HepG2 (cell line): ENCODE measurements around the gene TADA2A. TPM values are rescaled to one million over a fixed set of nuclear protein-coding genes. Genes with fewer than 3 reads are reported as not detected.
A peak's percentile ranks its signal among the peaks of the same experiment; 100 is the strongest.

Experiments
- GTF3A ChIP-seq: sonication (generic); formaldehyde crosslinking; conservative IDR thresholded peaks from 2 replicates; pipeline ENCODE4 v1.4.0; 2020; ENCODE audit warnings: mild to moderate bottlenecking, missing genetic modification reagents
- HOXA9 ChIP-seq: sonication (generic); formaldehyde crosslinking; IDR thresholded peaks from 2 replicates; pipeline ENCODE4 v1.8.1; 2022; ENCODE audit warnings: missing genetic modification reagents, mild to moderate bottlenecking, moderate library complexity, borderline replicate concordance
- IRX3 ChIP-seq: sonication (generic); formaldehyde crosslinking; IDR thresholded peaks from 2 replicates; pipeline ENCODE4 v1.8.1; 2023; ENCODE audit warnings: mild to moderate bottlenecking, low read depth, missing genetic modification reagents, borderline replicate concordance
- ISL2 ChIP-seq: sonication (generic); formaldehyde crosslinking; IDR thresholded peaks from 2 replicates; pipeline ENCODE4 v1.5.0; 2020; ENCODE audit warnings: missing genetic modification reagents
- ISX ChIP-seq: sonication (generic); formaldehyde crosslinking; conservative IDR thresholded peaks from 2 replicates; pipeline ENCODE4 v1.5.0; 2020; ENCODE audit warnings: missing genetic modification reagents
- MAFF ChIP-seq: IDR thresholded peaks from 2 replicates; pipeline ENCODE4 v1.6.1; 2011; ENCODE audit warnings: low read depth, low read length, improper control_type of control experiment
- MAFK ChIP-seq, 2 experiments: IDR thresholded peaks in 1 of 2; conservative IDR thresholded peaks in 1 of 2; 2 replicates each; pipeline ENCODE4 v1.6.1; 2011; ENCODE audit warnings: improper control_type of control experiment in 2 of 2, low read length in 2 of 2
- MIER2 ChIP-seq: IDR thresholded peaks from 2 replicates; pipeline ENCODE4 v1.6.1; 2016; ENCODE audit warnings: missing biosample characterization, missing genetic modification reagents
- MTA1 ChIP-seq: sonication (generic); formaldehyde crosslinking; IDR thresholded peaks from 2 replicates; pipeline ENCODE4 v1.4.0; 2020; ENCODE audit warnings: missing genetic modification reagents, mild to moderate bottlenecking, borderline replicate concordance
- SMAD9 ChIP-seq: sonication (generic); formaldehyde crosslinking; IDR thresholded peaks from 2 replicates; pipeline ENCODE4 v1.5.1; 2020; ENCODE audit warnings: mild to moderate bottlenecking, missing genetic modification reagents
- SRY ChIP-seq: sonication (generic); formaldehyde crosslinking; IDR thresholded peaks from 2 replicates; pipeline ENCODE4 v1.8.0; 2022; ENCODE audit warnings: mild to moderate bottlenecking, missing genetic modification reagents
- TGIF2 ChIP-seq: IDR thresholded peaks from 2 replicates; pipeline ENCODE4 v1.6.1; 2016; ENCODE audit warnings: control low read depth, missing compliant biosample characterization
- ZNF30 ChIP-seq: sonication (generic); formaldehyde crosslinking; IDR thresholded peaks from 2 replicates; pipeline ENCODE4 v1.5.0; 2020; ENCODE audit warnings: mild to moderate bottlenecking, missing genetic modification reagents
- ZNF331 ChIP-seq: sonication (generic); formaldehyde crosslinking; IDR thresholded peaks from 2 replicates; pipeline ENCODE4 v1.4.0; 2020; ENCODE audit warnings: missing genetic modification reagents
- ZNF510 ChIP-seq: sonication (generic); formaldehyde crosslinking; IDR thresholded peaks from 2 replicates; pipeline ENCODE4 v1.4.0; 2020; ENCODE audit warnings: low read depth, mild to moderate bottlenecking, missing genetic modification reagents
- ZNF652 ChIP-seq: IDR thresholded peaks from 2 replicates; pipeline ENCODE4 v1.6.1; 2016; ENCODE audit warnings: low read depth, borderline replicate concordance
- ZNF710 ChIP-seq: sonication (generic); formaldehyde crosslinking; IDR thresholded peaks from 2 replicates; pipeline ENCODE4 v1.5.0; 2020; ENCODE audit warnings: mild to moderate bottlenecking, missing genetic modification reagents, borderline replicate concordance
- ZSCAN20 ChIP-seq: sonication (generic); formaldehyde crosslinking; IDR thresholded peaks from 2 replicates; pipeline ENCODE4 v1.4.0; 2020; ENCODE audit warnings: missing genetic modification reagents, mild to moderate bottlenecking, borderline replicate concordance
- ZXDC ChIP-seq: sonication (generic); formaldehyde crosslinking; IDR thresholded peaks from 2 replicates; pipeline ENCODE4 v1.5.0; 2020; ENCODE audit warnings: mild to moderate bottlenecking, missing genetic modification reagents
- polyA plus RNA-seq, 8 experiments: library from polyadenylated mRNA; depleted of rRNA in 3 of 8; stranded (reverse) in 7 of 8; unstranded in 1 of 8; fragments of >200 nt; fragmentation: Illumina TruSeq in 4 of 8; extraction: Trizol in 4 of 8; gene quantifications; 2 replicates each; pipeline versions ENCODE4 v1.2.1 to v1.2.3, GENCODE V29; 2011 to 2016; ENCODE audit warnings: low read depth in 4 of 8, missing spikeins in 1 of 8, mixed read lengths in 1 of 8; ENCODE audit not compliant: insufficient read depth in 1 of 8
- total RNA-seq, 5 experiments: library from RNA; depleted of rRNA; stranded (reverse); fragments of >200 nt; fragmentation: Illumina TruSeq; extraction: Trizol; gene quantifications; 2 replicates each; pipeline ENCODE4 v1.2.3, GENCODE V29; 2016; ENCODE audit warnings: low read depth in 1 of 5
- TF ChIP-seq, protein P1 (sequence below): sonication (generic); formaldehyde crosslinking; IDR thresholded peaks from 2 replicates; pipeline ENCODE4 v1.5.1; 2020; ENCODE audit warnings: mild to moderate bottlenecking, missing genetic modification reagents, moderate library complexity

TADA2A gene
- total and polyA plus RNA-seq, 2 of the 13 experiments (the other 11 are each of a cell fraction or from before 2014, with no cell fraction given): 8.0 to 14.0 TPM

DNA sequence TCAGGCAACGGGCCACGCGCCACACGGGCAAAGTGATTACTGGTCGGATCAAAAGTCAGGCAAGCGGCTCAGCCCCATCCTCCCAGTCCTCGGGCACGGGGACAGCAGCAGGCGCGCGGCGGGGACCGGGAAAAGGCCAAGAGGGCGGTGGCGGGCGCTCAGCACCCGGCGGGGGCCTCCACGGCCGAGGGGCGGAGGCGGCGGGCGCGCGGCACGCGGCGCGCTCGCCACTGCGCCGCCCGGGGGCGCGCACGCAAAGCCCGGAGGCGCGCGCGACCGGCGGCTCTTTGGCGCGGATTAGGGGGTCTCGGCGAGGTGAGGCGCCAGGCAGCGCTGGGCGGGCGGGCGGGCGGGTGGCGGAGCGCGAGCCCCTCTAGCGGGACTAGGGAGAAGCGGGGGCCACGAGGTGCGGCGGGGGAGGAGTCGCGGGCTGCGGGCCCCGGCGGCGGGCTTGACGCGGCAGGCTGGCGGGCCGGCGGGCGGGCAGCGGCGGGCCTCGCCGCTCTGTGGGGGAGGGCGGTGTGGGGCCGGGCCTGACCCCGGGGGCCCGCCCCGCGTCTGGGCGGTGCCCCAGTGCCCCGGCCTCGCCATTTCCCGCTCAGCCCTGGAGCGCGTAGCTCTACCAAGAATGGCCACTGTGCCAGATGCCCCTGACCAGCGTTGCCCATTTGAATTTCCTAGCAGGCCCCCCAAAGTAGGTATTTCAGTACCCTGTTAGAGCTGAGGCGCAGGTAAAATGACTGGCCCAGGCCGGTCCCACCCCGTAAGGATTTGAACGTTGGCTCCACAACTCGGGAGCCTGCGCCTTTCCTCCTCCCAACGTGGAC, at the start of gene TADA2A, which contains the start of gene ACACA (continued):
- TF ChIP-seq ZXDC (CRISPR knock-in tag) (0 out of 2 replicates have a peak, but pooled peaks have one; percentile 23), ZNF652 (CRISPR knock-in tag) (no peak), GTF3A (CRISPR knock-in tag) (no peak), MIER2 (CRISPR knock-in tag) (no peak), HOXA9 (CRISPR knock-in tag) (0 out of 2 replicates have a peak, but pooled peaks have one; percentile 51), MAFF (no peak), ZNF30 (CRISPR knock-in tag) (0 out of 2 replicates have a peak, but pooled peaks have one; percentile 23), ISL2 (CRISPR knock-in tag) (peak; percentile 31), IRX3 (CRISPR knock-in tag) (no peak), TGIF2 (CRISPR knock-in tag) (0 out of 2 replicates have a peak, but pooled peaks have one; percentile 52), ZSCAN20 (CRISPR knock-in tag) (no peak), SMAD9 (CRISPR knock-in tag) (no peak), MTA1 (CRISPR knock-in tag) (peak; percentile 50; the same call in 1 of the 2 replicates), SRY (CRISPR knock-in tag) (no peak; the same call in 1 of the 2 replicates), MAFK (conservative IDR thresholded peaks at IDR 0.05 in 1 of 2, IDR thresholded peaks at IDR 0.05 in 1 of 2; ENCODE audit: low read length in 2 of 2) (no peak), ZNF710 (CRISPR knock-in tag) (peak; percentile 58; the same call in 1 of the 2 replicates), ZNF331 (CRISPR knock-in tag) (peak; percentile 33; the same call in 1 of the 2 replicates), ZNF510 (CRISPR knock-in tag) (0 out of 2 replicates have a peak, but pooled peaks have one; percentile 22), ISX (CRISPR knock-in tag) (no peak)
- TF ChIP-seq, protein P1, sequence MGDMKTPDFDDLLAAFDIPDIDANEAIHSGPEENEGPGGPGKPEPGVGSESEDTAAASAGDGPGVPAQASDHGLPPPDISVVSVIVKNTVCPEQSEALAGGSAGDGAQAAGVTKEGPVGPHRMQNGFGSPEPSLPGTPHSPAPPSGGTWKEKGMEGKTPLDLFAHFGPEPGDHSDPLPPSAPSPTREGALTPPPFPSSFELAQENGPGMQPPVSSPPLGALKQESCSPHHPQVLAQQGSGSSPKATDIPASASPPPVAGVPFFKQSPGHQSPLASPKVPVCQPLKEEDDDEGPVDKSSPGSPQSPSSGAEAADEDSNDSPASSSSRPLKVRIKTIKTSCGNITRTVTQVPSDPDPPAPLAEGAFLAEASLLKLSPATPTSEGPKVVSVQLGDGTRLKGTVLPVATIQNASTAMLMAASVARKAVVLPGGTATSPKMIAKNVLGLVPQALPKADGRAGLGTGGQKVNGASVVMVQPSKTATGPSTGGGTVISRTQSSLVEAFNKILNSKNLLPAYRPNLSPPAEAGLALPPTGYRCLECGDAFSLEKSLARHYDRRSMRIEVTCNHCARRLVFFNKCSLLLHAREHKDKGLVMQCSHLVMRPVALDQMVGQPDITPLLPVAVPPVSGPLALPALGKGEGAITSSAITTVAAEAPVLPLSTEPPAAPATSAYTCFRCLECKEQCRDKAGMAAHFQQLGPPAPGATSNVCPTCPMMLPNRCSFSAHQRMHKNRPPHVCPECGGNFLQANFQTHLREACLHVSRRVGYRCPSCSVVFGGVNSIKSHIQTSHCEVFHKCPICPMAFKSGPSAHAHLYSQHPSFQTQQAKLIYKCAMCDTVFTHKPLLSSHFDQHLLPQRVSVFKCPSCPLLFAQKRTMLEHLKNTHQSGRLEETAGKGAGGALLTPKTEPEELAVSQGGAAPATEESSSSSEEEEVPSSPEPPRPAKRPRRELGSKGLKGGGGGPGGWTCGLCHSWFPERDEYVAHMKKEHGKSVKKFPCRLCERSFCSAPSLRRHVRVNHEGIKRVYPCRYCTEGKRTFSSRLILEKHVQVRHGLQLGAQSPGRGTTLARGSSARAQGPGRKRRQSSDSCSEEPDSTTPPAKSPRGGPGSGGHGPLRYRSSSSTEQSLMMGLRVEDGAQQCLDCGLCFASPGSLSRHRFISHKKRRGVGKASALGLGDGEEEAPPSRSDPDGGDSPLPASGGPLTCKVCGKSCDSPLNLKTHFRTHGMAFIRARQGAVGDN: peak; percentile 84
